CD4-positive, CD25-positive, alpha-beta regulatory T cell (primary cell): ENCODE data around the gene TMEM272. TPM values are rescaled to one million over a fixed set of nuclear protein-coding genes. Genes with fewer than 3 reads are reported as not detected.

Source experiments
- ATAC-seq, 2 donors: fragments of 150-1000 bp; cut with Tn5 transposase; one replicate each; pipeline ENCODE4 v1.10.0; 2021; ENCODE audit warnings: low read depth in 2 of 2, moderate number of reproducible peaks in 2 of 2, moderate library complexity in 1 of 2
- DNase-seq, 3 donors: peaks; one replicate each; pipeline versions ENCODE4 v3.0.0 to v3.0.0-alpha.2; 2012 to 2022; ENCODE audit warnings: mixed read lengths in 1 of 3
- H3K27ac ChIP-seq: one replicate; pipeline ENCODE4 v1.7.0; 2013; ENCODE audit warnings: mild to moderate bottlenecking, low read length; ENCODE audit not compliant: insufficient read depth, poor library complexity, severe bottlenecking
- H3K27me3 ChIP-seq: one replicate; pipeline ENCODE4 v1.7.0; 2013; ENCODE audit warnings: low read length; ENCODE audit not compliant: control insufficient read depth, insufficient read depth
- H3K36me3 ChIP-seq: one replicate; pipeline ENCODE4 v1.7.0; 2013; ENCODE audit warnings: mild to moderate bottlenecking, low read length, moderate library complexity; ENCODE audit not compliant: control insufficient read depth, insufficient read depth
- H3K4me1 ChIP-seq: 2 replicates; pipeline ENCODE4 v1.7.0; 2013; ENCODE audit warnings: mild to moderate bottlenecking, low read length; ENCODE audit not compliant: insufficient read depth, control insufficient read depth, poor library complexity, severe bottlenecking
- H3K4me3 ChIP-seq: one replicate; pipeline ENCODE4 v1.7.0; 2013; ENCODE audit warnings: low read depth, mild to moderate bottlenecking, low read length, moderate library complexity
- H3K9me3 ChIP-seq, 2 experiments: 1 replicate in 1 of 2; 2 replicates in 1 of 2; pipeline ENCODE4 v1.7.0; 2013; ENCODE audit warnings: low read length in 2 of 2, mild to moderate bottlenecking in 1 of 2, moderate library complexity in 1 of 2; ENCODE audit not compliant: control insufficient read depth in 2 of 2
- H3K27ac Mint-ChIP-seq, 3 donors: one replicate each; pipeline ENCODE4 v1.8.0; 2020 to 2022; ENCODE audit warnings: mild to moderate bottlenecking in 3 of 3, mixed read lengths in 3 of 3, moderate library complexity in 2 of 3
- H3K27me3 Mint-ChIP-seq: one replicate; pipeline ENCODE4 v1.8.0; 2022; ENCODE audit warnings: mild to moderate bottlenecking, mixed read lengths
- H3K36me3 Mint-ChIP-seq: one replicate; pipeline ENCODE4 v1.8.0; 2020; ENCODE audit warnings: mixed read lengths
- H3K4me1 Mint-ChIP-seq, 4 donors: one replicate each; pipeline ENCODE4 v1.8.0; 2020 to 2022; ENCODE audit warnings: mixed read lengths in 4 of 4, mild to moderate bottlenecking in 1 of 4
- H3K4me3 Mint-ChIP-seq, 4 donors: one replicate each; pipeline ENCODE4 v1.8.0; 2020 to 2022; ENCODE audit warnings: mild to moderate bottlenecking in 4 of 4, mixed read lengths in 4 of 4, moderate library complexity in 3 of 4
- H3K9me3 Mint-ChIP-seq, 7 donors: one replicate each; pipeline ENCODE4 v1.8.0; 2020 to 2022; ENCODE audit warnings: mixed read lengths in 7 of 7, mild to moderate bottlenecking in 3 of 7, moderate library complexity in 2 of 7
- polyA plus RNA-seq, 4 donors: library from polyadenylated mRNA; unstranded; fragments of 300-500 nt; fragmentation: Illumina TruSeq; gene quantifications; one replicate each; pipeline ENCODE4 v1.2.3, GENCODE V29; 2021
- total RNA-seq: library from RNA; stranded (reverse); gene quantifications from one replicate; pipeline ENCODE4 v1.2.3, GENCODE V29; 2022

TMEM272 gene
- total and polyA plus RNA-seq, 5 donors from 2014 or later, result 0.13 to 3.3 (median 0.32) TPM; not detected in 1

DNA sequence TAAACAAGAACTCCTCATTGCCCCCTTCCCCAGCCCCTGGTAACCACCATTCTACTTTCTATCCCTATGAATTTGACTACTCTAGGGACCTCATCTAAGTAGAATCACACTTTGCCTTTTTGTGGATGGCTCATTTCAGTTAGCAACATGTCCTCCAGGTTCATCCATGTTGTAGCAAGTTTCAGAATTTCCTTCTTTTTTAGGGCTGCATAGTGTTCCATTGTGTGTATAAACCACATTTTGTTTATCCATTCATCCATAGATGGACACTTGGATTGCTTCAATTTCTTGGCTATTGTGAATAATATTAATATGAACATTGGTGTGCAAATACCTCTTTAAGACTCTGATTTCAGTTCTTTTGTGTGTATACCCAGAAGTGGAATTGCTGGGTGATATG is 36.2 kb downstream of the TMEM272 start:
- ATAC-seq (no peak), DNase-seq (no peak)
- peak overlapping the region in 1 of 4 donors; percentile 66 for H3K4me3 Mint-ChIP-seq
- Histone ChIP-seq H3K9me3 (no peaks in the 10 kb centered on the region), H3K27me3 (no peaks in the 10 kb centered on the region), H3K4me3 (no peak overlapping the region), H3K36me3 (peaks cover 14% of the 10 kb centered on the region), H3K4me1 (peaks cover 19% of the 10 kb centered on the region), H3K27ac (no peak overlapping the region)
- peaks cover 12 to 59% (median 33%) of the 10 kb centered on the region in 4 donors for H3K4me1 Mint-ChIP-seq
- H3K9me3 Mint-ChIP-seq, result peaks cover 0 to 3% (median 0%) of the 10 kb centered on the region in 7 donors
- peaks cover 25% of the 10 kb centered on the region for H3K36me3 Mint-ChIP-seq
- H3K27ac Mint-ChIP-seq, result peak overlapping the region in 1 of 3 donors; percentile 60
- no peaks in the 10 kb centered on the region for H3K27me3 Mint-ChIP-seq

- peak overlapping the region in 1 of 4 donors; percentile 94 for H3K4me3 Mint-ChIP-seq
- ATAC-seq (no peak), DNase-seq (no peak)
- H3K27me3 Mint-ChIP-seq, result peaks cover 6% of the 10 kb centered on the region
- H3K4me3 ChIP-seq, result no peak overlapping the region
- H3K27me3 ChIP-seq, result no peaks in the 10 kb centered on the region
- peak overlapping the region in 2 of 3 donors; percentile 98 to 99 for H3K27ac Mint-ChIP-seq
- H3K4me1 Mint-ChIP-seq, result peaks cover 10 to 57% (median 39%) of the 10 kb centered on the region in 4 donors
- peaks cover 30% of the 10 kb centered on the region for H3K4me1 ChIP-seq
- H3K36me3 Mint-ChIP-seq, result peaks cover 23% of the 10 kb centered on the region
- no peaks in the 10 kb centered on the region for H3K9me3 ChIP-seq
- H3K9me3 Mint-ChIP-seq, result peaks cover 0 to 3% (median 0%) of the 10 kb centered on the region in 7 donors
- peak overlapping the region; percentile 27 for H3K27ac ChIP-seq
- H3K36me3 ChIP-seq, result peaks cover 11% of the 10 kb centered on the region
Observed at GRCh38 chr13:51807041-51807440, 37.9 kb downstream of the TMEM272 start.

DNA sequence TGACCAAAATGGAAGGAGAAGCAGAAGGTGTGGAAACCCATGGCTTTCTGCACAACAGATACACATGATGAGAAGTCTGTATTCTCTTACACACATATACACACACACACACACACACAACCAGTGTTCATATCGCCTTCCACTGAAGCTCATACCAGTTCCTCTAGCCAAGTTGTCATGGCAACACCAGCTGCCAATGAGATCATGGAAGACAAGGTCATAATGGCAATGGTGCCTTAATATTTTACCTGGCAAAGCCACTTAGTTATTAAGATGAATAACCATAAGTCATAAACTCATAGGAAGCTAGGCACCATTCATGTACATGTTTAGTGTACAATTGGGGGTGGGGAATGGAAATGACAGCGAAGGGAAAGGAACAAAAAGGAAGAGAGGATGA is 38.4 kb downstream of the TMEM272 start:
- DNase-seq (peak in 1 of 3 donors; percentile 35), ATAC-seq (no peak)
- Mint-ChIP-seq H3K4me1 (peaks cover 12 to 59% (median 41%) of the 10 kb centered on the region in 4 donors), H3K27me3 (peaks cover 6% of the 10 kb centered on the region), H3K36me3 (peaks cover 22% of the 10 kb centered on the region), H3K4me3 (peak overlapping the region in 2 of 4 donors; percentile 66 to 94), H3K27ac (peak overlapping the region; percentile 87 to 99 (median 98)), H3K9me3 (peaks cover 0 to 3% (median 0%) of the 10 kb centered on the region in 7 donors)
- Histone ChIP-seq H3K4me1 (peaks cover 35% of the 10 kb centered on the region), H3K9me3 (no peaks in the 10 kb centered on the region), H3K27ac (peak overlapping the region; percentile 99), H3K27me3 (no peaks in the 10 kb centered on the region), H3K36me3 (peaks cover 6% of the 10 kb centered on the region), H3K4me3 (no peak overlapping the region)

DNA sequence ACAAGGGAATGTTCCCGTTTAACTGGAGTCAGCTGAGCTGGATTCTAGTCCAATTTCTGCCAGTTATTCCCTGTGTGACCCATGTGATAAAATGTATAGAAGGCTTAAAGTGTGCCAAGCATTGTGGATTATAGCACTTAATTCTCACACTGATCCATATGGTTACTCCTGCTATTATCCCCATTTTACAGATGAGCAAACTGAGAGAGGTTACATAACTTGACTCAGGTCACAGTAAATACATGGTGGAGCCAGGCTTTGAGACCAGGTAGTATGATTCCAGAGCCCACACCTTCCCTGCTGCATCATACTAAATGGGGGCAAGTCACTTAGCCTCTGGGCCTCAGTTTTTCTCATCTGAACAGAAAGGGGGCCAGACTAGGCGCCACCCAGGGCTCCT is 39.1 kb downstream of the TMEM272 start:
- Mint-ChIP-seq H3K4me1 (peaks cover 12 to 58% (median 42%) of the 10 kb centered on the region in 4 donors), H3K9me3 (peaks cover 0 to 3% (median 0%) of the 10 kb centered on the region in 7 donors), H3K36me3 (peaks cover 19% of the 10 kb centered on the region), H3K27ac (peak overlapping the region; percentile 87 to 99 (median 98)), H3K27me3 (peaks cover 6% of the 10 kb centered on the region), H3K4me3 (peak overlapping the region in 3 of 4 donors; percentile 92 to 94 (median 94))
- H3K4me1 ChIP-seq, result peaks cover 38% of the 10 kb centered on the region
- H3K36me3 ChIP-seq, result peaks cover 6% of the 10 kb centered on the region
- H3K4me3 ChIP-seq, result peak overlapping the region; percentile 89
- no peaks in the 10 kb centered on the region for H3K9me3 ChIP-seq
- H3K27me3 ChIP-seq, result no peaks in the 10 kb centered on the region
- ATAC-seq, result no peak
- no peak for DNase-seq
- peak overlapping the region; percentile 99 for H3K27ac ChIP-seq

- Mint-ChIP-seq H3K9me3 (peaks cover 0 to 3% (median 0%) of the 10 kb centered on the region in 7 donors), H3K36me3 (peaks cover 19% of the 10 kb centered on the region), H3K4me1 (peaks cover 12 to 60% (median 43%) of the 10 kb centered on the region in 4 donors), H3K27me3 (peaks cover 6% of the 10 kb centered on the region), H3K27ac (peak overlapping the region; percentile 96 to 99 (median 98)), H3K4me3 (peak overlapping the region; percentile 92 to 97 (median 94))
- Histone ChIP-seq H3K4me1 (peaks cover 38% of the 10 kb centered on the region), H3K9me3 (no peaks in the 10 kb centered on the region), H3K4me3 (peak overlapping the region; percentile 89), H3K36me3 (peaks cover 6% of the 10 kb centered on the region), H3K27me3 (no peaks in the 10 kb centered on the region), H3K27ac (peak overlapping the region; percentile 99)
- no peak for DNase-seq
- ATAC-seq, result no peak
Observed at GRCh38 chr13:51805313-51805712, 39.7 kb downstream of the TMEM272 start.

GRCh38 chr13:51804295-51805172 is 40.4 kb downstream of the TMEM272 start:
- H3K4me1 Mint-ChIP-seq, result peaks cover 12 to 62% (median 41%) of the 10 kb centered on the region in 4 donors
- H3K36me3 ChIP-seq, result peaks cover under 1% of the 10 kb centered on the region
- H3K27me3 Mint-ChIP-seq, result peaks cover 6% of the 10 kb centered on the region
- H3K36me3 Mint-ChIP-seq, result peaks cover 14% of the 10 kb centered on the region
- H3K27me3 ChIP-seq, result no peaks in the 10 kb centered on the region
- no peak for ATAC-seq
- peaks cover 0 to 3% (median 0%) of the 10 kb centered on the region in 7 donors for H3K9me3 Mint-ChIP-seq
- H3K4me3 ChIP-seq, result peak overlapping the region; percentile 89
- H3K27ac ChIP-seq, result peak overlapping the region; percentile 99
- H3K9me3 ChIP-seq, result no peaks in the 10 kb centered on the region
- H3K4me3 Mint-ChIP-seq, result peak overlapping the region; percentile 92 to 97 (median 94)
- peak overlapping the region; percentile 96 to 99 (median 98) for H3K27ac Mint-ChIP-seq
- DNase-seq, result no peak
- H3K4me1 ChIP-seq, result peaks cover 38% of the 10 kb centered on the region

- H3K9me3 Mint-ChIP-seq, result peaks cover 0 to 2% (median 0%) of the 10 kb centered on the region in 7 donors
- H3K4me1 Mint-ChIP-seq, result peaks cover 12 to 62% (median 36%) of the 10 kb centered on the region in 4 donors
- H3K36me3 ChIP-seq, result no peaks in the 10 kb centered on the region
- H3K27ac ChIP-seq, result peak within 1 kb of the TSS; percentile 99
- peaks cover 38% of the 10 kb centered on the region for H3K4me1 ChIP-seq
- peaks cover 6% of the 10 kb centered on the region for H3K27me3 Mint-ChIP-seq
- peak within 1 kb of the TSS; percentile 99 to 100 (median 100) for H3K27ac Mint-ChIP-seq
- no peaks in the 10 kb centered on the region for H3K9me3 ChIP-seq
- H3K36me3 Mint-ChIP-seq, result peaks cover 6% of the 10 kb centered on the region
- DNase-seq, result peak; percentile 85 to 94 (median 93)
- ATAC-seq, result peak; percentile 82 to 83
- peak within 1 kb of the TSS; percentile 92 to 99 (median 96) for H3K4me3 Mint-ChIP-seq
- no peaks in the 10 kb centered on the region for H3K27me3 ChIP-seq
- H3K4me3 ChIP-seq, result peak within 1 kb of the TSS; percentile 89
Observed at GRCh38 chr13:51803422-51804294, 41.3 kb downstream of the TMEM272 start, which contains the start of gene DHRS12. TSS of gene DHRS12 (minus strand) at chr13:51804163. CDS start at chr13:51799659, 4,504 bp downstream.
